ENCODE results near the gene DNASE1L1.

The DNASE1L1 gene

DNA sequence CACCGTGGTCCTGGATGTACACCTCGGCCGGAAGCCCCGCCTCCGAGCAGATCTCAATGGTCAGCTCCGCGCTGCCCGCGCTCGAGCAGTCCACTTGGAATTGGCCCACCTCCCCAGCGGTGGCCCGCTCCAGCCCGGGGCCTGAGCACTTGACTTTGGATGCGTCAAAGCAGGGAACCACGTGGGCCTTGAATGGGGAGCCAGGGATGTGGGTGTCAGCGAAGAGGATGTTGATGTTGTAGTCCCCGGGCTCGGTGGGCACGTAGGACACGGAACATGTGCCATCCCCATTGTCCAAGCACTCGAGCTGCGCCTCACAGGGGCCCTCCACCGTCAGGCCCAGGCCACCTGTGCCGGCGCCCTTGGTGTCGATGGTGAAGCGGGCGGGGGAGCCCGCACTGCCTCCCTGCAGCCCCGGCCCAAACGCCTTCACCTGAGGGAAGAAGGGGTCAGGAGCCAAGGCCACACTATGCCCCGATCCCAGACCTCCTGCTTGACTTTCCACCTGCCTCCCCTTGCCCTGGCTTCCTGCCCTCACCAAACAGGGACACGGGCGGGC is 48.8 kb downstream of the DNASE1L1 start:
- H3K27ac ChIP-seq (ENCODE audit: low read depth, low read length), result no peak overlapping the region
- no peak overlapping the region for H3K9ac ChIP-seq (ENCODE audit: low read depth in 1 of 2, low read length in 2 of 2)
- H3K4me3 ChIP-seq (ENCODE audit: low read depth in 1 of 2, low read length in 2 of 2), result no peak overlapping the region
- no peaks in the 10 kb centered on the region for H3K4me1 ChIP-seq (ENCODE audit: control insufficient read depth in 1 of 2, insufficient read depth in 2 of 2, low read length in 2 of 2)
- no peaks in the 10 kb centered on the region for H3K9me3 ChIP-seq (ENCODE audit: control insufficient read depth in 1 of 2, low read length in 2 of 2)
- H3K27me3 ChIP-seq (ENCODE audit: control insufficient read depth in 1 of 2, insufficient read depth in 2 of 2, low read length in 2 of 2), result no peaks in the 10 kb centered on the region
- peaks cover 11 to 48% of the 10 kb centered on the region in 2 donors for H3K36me3 ChIP-seq (ENCODE audit: control insufficient read depth in 1 of 2, insufficient read depth in 2 of 2, low read length in 2 of 2)

DNA sequence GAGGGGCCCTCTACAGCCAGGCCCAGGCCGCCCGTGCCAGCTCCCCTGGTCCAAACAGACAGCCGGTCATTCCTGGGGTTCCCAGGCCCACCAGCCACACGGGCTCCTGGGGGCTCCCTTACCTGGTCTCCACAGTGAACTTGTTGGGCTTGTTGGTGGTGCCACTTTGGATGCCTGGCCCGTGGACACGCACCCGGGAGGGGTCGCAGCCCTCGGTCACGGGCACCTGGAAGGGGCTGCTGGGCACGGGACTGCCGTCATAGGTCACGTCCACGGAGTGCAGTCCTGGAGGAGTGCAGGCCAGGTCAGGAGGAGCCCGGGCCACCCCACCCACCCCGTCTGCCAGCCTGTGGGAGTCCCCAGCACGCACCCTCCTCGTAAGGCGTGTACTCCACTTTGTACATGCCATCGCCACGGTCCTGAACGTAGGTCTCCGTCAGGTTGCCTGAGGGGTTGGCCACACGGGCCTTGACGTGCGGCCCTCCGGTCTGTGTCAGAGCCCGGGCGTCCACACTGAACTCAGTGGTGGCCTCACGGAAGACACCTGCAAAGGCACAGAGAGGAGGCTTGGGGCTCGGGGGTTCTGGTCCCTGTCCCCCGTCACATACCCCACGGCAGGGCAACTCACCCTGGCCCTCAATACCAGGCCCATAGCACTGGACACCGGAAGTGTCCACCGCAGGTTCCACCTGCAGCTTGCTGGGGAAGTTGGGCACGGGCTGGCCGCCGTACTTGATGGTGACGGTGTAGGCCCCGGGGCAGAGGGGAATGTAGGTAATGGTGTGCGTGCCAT is 49.5 kb downstream of the DNASE1L1 start:
- H3K27ac ChIP-seq (ENCODE audit: low read depth, low read length), result no peak overlapping the region
- no peaks in the 10 kb centered on the region for H3K9me3 ChIP-seq (ENCODE audit: control insufficient read depth in 1 of 2, low read length in 2 of 2)
- H3K27me3 ChIP-seq (ENCODE audit: control insufficient read depth in 1 of 2, insufficient read depth in 2 of 2, low read length in 2 of 2), result no peaks in the 10 kb centered on the region
- no peak overlapping the region for H3K4me3 ChIP-seq (ENCODE audit: low read depth in 1 of 2, low read length in 2 of 2)
- no peaks in the 10 kb centered on the region for H3K4me1 ChIP-seq (ENCODE audit: control insufficient read depth in 1 of 2, insufficient read depth in 2 of 2, low read length in 2 of 2)
- peaks cover 11 to 48% of the 10 kb centered on the region in 2 donors for H3K36me3 ChIP-seq (ENCODE audit: control insufficient read depth in 1 of 2, insufficient read depth in 2 of 2, low read length in 2 of 2)
- no peak overlapping the region for H3K9ac ChIP-seq (ENCODE audit: low read depth in 1 of 2, low read length in 2 of 2)

DNA sequence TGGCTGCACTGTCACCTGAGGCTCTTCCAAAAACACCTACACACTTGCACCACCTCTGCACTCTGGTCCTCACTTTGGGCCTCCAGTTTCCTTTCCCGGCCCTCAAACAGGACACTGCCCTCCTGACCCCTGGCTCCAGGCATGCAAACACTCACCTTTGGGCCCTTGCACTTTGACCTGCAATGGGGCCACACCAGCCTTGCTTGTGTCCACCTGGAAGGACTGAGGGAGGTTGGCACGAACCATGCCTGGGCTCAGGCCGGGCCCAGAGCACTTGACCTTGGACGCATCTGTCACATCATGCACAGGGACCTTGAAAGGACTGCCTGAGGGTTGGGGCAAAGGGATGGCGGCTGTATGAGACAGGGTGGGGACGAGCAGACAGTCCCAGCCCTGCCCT is 50.2 kb downstream of the DNASE1L1 start:
- Histone ChIP-seq H3K27me3 (ENCODE audit: control insufficient read depth in 1 of 2, insufficient read depth in 2 of 2, low read length in 2 of 2) (no peaks in the 10 kb centered on the region), H3K9ac (ENCODE audit: low read depth in 1 of 2, low read length in 2 of 2) (no peak overlapping the region), H3K9me3 (ENCODE audit: control insufficient read depth in 1 of 2, low read length in 2 of 2) (no peaks in the 10 kb centered on the region), H3K4me1 (ENCODE audit: control insufficient read depth in 1 of 2, insufficient read depth in 2 of 2, low read length in 2 of 2) (no peaks in the 10 kb centered on the region), H3K27ac (ENCODE audit: low read depth, low read length) (no peak overlapping the region), H3K36me3 (ENCODE audit: control insufficient read depth in 1 of 2, insufficient read depth in 2 of 2, low read length in 2 of 2) (peaks cover 11 to 48% of the 10 kb centered on the region in 2 donors), H3K4me3 (ENCODE audit: low read depth in 1 of 2, low read length in 2 of 2) (no peak overlapping the region)

DNA sequence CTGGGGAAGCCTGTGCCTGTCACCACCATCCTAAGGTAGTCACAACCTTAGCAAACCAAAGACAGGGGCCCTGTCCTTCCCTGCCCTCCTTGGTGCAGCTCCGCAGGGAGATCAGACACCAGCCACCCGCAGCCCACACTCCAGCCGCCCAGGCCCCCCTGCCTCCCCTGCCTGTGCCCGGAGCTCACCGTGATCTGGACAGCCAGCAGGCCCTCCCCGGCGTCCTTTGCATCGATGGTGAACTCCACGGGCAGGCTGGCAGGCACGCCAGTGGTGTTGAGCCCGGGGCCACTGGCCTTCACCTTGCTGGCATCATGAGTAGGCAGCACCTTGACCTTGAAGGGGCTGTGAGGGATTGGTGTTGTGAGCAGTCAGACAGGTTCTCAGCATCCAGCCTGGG is 51.0 kb downstream of the DNASE1L1 start:
- Histone ChIP-seq H3K4me1 (ENCODE audit: control insufficient read depth in 1 of 2, insufficient read depth in 2 of 2, low read length in 2 of 2) (no peaks in the 10 kb centered on the region), H3K36me3 (ENCODE audit: control insufficient read depth in 1 of 2, insufficient read depth in 2 of 2, low read length in 2 of 2) (peaks cover 11 to 51% of the 10 kb centered on the region in 2 donors), H3K27me3 (ENCODE audit: control insufficient read depth in 1 of 2, insufficient read depth in 2 of 2, low read length in 2 of 2) (no peaks in the 10 kb centered on the region), H3K9ac (ENCODE audit: low read depth in 1 of 2, low read length in 2 of 2) (no peak overlapping the region), H3K4me3 (ENCODE audit: low read depth in 1 of 2, low read length in 2 of 2) (no peak overlapping the region), H3K27ac (ENCODE audit: low read depth, low read length) (no peak overlapping the region), H3K9me3 (ENCODE audit: control insufficient read depth in 1 of 2, low read length in 2 of 2) (no peaks in the 10 kb centered on the region)

DNA sequence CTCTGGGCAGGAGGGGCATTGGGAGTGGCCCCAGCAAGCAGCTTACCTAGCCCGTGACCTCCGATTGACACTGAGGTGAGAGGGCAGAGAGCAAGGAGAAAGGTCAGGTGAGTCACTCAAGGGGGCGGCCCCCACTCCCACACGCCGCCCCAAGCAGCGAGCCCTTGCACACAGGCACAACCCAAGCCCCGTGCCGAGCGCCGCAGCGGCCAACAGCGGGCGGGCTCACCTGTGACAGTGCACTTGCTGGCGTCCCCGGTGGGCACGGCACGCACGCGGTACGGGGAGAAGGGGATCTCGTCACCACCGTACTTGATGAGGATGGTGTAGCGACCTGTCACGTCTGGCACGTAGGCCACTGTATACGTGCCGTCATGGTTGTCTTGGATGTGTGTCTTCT is 51.8 kb downstream of the DNASE1L1 start:
- H3K27me3 ChIP-seq (ENCODE audit: control insufficient read depth in 1 of 2, insufficient read depth in 2 of 2, low read length in 2 of 2), result no peaks in the 10 kb centered on the region
- H3K9me3 ChIP-seq (ENCODE audit: control insufficient read depth in 1 of 2, low read length in 2 of 2), result no peaks in the 10 kb centered on the region
- no peaks in the 10 kb centered on the region for H3K4me1 ChIP-seq (ENCODE audit: control insufficient read depth in 1 of 2, insufficient read depth in 2 of 2, low read length in 2 of 2)
- no peak overlapping the region for H3K4me3 ChIP-seq (ENCODE audit: low read depth in 1 of 2, low read length in 2 of 2)
- no peak overlapping the region for H3K27ac ChIP-seq (ENCODE audit: low read depth, low read length)
- no peak overlapping the region for H3K9ac ChIP-seq (ENCODE audit: low read depth in 1 of 2, low read length in 2 of 2)
- peaks cover 11 to 50% of the 10 kb centered on the region in 2 donors for H3K36me3 ChIP-seq (ENCODE audit: control insufficient read depth in 1 of 2, insufficient read depth in 2 of 2, low read length in 2 of 2)

DNA sequence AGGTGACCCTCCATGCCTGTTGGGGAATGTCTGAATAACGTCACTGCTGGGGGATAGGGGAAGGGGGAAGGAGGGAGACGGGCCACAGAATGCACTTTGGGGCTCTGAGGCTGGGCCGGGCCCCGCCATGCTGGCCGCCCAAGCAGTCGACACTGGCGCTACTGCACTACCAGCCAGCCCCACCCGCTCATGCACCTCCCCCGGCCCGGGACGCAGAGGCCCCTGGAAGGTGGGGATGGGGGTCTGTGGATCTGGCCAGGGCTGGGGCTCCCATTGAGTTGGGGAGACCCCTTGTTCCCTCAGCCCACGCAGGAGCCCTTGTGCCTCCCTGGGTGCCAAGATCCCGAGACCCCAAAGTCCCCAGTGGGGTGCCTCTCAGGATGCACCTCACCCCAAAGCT is 52.5 kb downstream of the DNASE1L1 start:
- no peak overlapping the region for H3K27ac ChIP-seq (ENCODE audit: low read depth, low read length)
- no peak overlapping the region for H3K9ac ChIP-seq (ENCODE audit: low read depth in 1 of 2, low read length in 2 of 2)
- no peaks in the 10 kb centered on the region for H3K9me3 ChIP-seq (ENCODE audit: control insufficient read depth in 1 of 2, low read length in 2 of 2)
- peaks cover 0 to 5% of the 10 kb centered on the region in 2 donors for H3K4me1 ChIP-seq (ENCODE audit: control insufficient read depth in 1 of 2, insufficient read depth in 2 of 2, low read length in 2 of 2)
- H3K27me3 ChIP-seq (ENCODE audit: control insufficient read depth in 1 of 2, insufficient read depth in 2 of 2, low read length in 2 of 2), result no peaks in the 10 kb centered on the region
- H3K4me3 ChIP-seq (ENCODE audit: low read depth in 1 of 2, low read length in 2 of 2), result no peak overlapping the region
- H3K36me3 ChIP-seq (ENCODE audit: control insufficient read depth in 1 of 2, insufficient read depth in 2 of 2, low read length in 2 of 2), result peaks cover 9 to 50% of the 10 kb centered on the region in 2 donors

DNA sequence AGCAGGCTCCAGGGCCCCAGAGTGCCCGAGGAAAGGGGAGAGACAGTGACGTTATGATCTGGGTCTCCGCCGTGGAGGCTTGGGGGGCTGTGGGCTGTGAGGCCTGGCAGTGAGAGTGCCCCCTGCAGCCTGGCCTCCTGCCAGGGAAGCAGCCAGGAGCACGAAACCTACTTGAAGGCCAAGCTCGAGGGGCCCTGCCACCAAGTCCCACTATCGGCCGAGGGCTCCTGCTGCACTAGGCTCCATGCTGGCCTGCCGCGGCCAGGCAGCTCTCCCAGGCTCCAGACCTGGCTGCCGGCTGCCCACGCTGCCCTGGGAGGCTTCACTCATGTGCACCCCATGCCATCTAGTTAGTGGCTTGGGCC is 53.3 kb downstream of the DNASE1L1 start:
- Histone ChIP-seq H3K27ac (ENCODE audit: low read depth, low read length) (no peak overlapping the region), H3K27me3 (ENCODE audit: control insufficient read depth in 1 of 2, insufficient read depth in 2 of 2, low read length in 2 of 2) (no peaks in the 10 kb centered on the region), H3K9ac (ENCODE audit: low read depth in 1 of 2, low read length in 2 of 2) (no peak overlapping the region), H3K4me1 (ENCODE audit: control insufficient read depth in 1 of 2, insufficient read depth in 2 of 2, low read length in 2 of 2) (peaks cover 3 to 12% of the 10 kb centered on the region in 2 donors), H3K36me3 (ENCODE audit: control insufficient read depth in 1 of 2, insufficient read depth in 2 of 2, low read length in 2 of 2) (peaks cover 5 to 44% of the 10 kb centered on the region in 2 donors), H3K9me3 (ENCODE audit: control insufficient read depth in 1 of 2, low read length in 2 of 2) (no peaks in the 10 kb centered on the region), H3K4me3 (ENCODE audit: low read depth in 1 of 2, low read length in 2 of 2) (no peak overlapping the region)

DNA sequence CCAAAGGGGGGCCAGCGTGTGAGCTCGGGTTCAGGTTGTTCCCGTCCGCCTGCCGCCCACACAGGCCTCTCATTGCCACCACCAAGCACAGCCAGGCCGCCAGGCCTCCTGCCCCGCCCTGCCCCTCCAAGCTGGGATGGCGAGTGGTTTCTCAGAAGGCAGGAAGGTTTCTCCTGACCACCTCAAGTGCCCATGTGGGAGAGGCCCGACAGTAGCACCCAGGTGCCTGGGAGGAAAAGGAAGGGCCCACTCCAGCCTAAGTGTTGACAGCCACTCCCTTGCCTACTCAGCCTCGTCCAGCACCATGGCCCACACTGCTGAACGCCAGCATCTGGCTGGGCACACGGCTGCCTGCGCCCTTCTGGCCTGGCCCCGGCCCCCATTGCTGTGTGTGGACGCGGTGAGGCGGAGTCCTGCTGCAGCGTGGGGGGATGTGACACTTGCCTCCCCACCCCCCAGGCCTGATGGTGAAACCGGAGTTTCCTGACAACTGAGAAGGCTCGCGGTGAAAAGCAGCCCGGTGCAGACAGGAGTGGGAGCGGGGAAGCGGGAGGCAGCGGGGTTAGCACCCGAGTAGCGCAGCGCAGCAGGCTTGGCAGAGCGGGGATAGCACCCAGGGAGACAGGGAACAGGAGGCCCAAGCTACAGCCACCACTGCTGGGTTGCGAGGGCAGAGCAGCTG is 53.8 kb downstream of the DNASE1L1 start:
- H3K9me3 ChIP-seq (ENCODE audit: control insufficient read depth in 1 of 2, low read length in 2 of 2), result no peaks in the 10 kb centered on the region
- H3K4me3 ChIP-seq (ENCODE audit: low read depth in 1 of 2, low read length in 2 of 2), result no peak overlapping the region
- no peak overlapping the region for H3K9ac ChIP-seq (ENCODE audit: low read depth in 1 of 2, low read length in 2 of 2)
- peaks cover 5 to 44% of the 10 kb centered on the region in 2 donors for H3K36me3 ChIP-seq (ENCODE audit: control insufficient read depth in 1 of 2, insufficient read depth in 2 of 2, low read length in 2 of 2)
- H3K4me1 ChIP-seq (ENCODE audit: control insufficient read depth in 1 of 2, insufficient read depth in 2 of 2, low read length in 2 of 2), result peaks cover 8 to 17% of the 10 kb centered on the region in 2 donors
- no peaks in the 10 kb centered on the region for H3K27me3 ChIP-seq (ENCODE audit: control insufficient read depth in 1 of 2, insufficient read depth in 2 of 2, low read length in 2 of 2)
- H3K27ac ChIP-seq (ENCODE audit: low read depth, low read length), result no peak overlapping the region

DNA sequence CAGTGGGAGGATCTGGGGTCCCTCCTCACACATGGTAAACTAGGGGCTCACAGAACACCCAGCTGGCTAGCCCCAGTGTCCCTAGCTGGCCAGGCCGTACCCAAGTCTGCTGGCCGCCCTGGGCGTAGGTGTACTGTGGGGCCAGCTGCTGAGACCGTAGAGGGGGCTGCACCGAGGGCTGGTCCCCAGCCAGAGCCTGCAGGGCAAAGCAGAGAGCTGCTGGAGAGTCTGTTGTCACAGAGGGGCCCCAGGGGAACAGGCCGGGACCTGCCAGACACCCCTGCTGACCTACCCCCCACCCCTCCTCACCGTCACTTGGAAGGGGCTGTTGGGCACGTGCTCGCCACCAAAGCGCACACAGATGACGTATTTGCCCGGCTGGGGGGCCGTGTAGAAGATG is 54.5 kb downstream of the DNASE1L1 start:
- H3K27me3 ChIP-seq (ENCODE audit: control insufficient read depth in 1 of 2, insufficient read depth in 2 of 2, low read length in 2 of 2), result no peaks in the 10 kb centered on the region
- no peak overlapping the region for H3K27ac ChIP-seq (ENCODE audit: low read depth, low read length)
- H3K9me3 ChIP-seq (ENCODE audit: control insufficient read depth in 1 of 2, low read length in 2 of 2), result no peaks in the 10 kb centered on the region
- no peak overlapping the region for H3K4me3 ChIP-seq (ENCODE audit: low read depth in 1 of 2, low read length in 2 of 2)
- H3K9ac ChIP-seq (ENCODE audit: low read depth in 1 of 2, low read length in 2 of 2), result no peak overlapping the region
- H3K36me3 ChIP-seq (ENCODE audit: control insufficient read depth in 1 of 2, insufficient read depth in 2 of 2, low read length in 2 of 2), result peaks cover 10 to 47% of the 10 kb centered on the region in 2 donors
- H3K4me1 ChIP-seq (ENCODE audit: control insufficient read depth in 1 of 2, insufficient read depth in 2 of 2, low read length in 2 of 2), result peaks cover 14 to 18% of the 10 kb centered on the region in 2 donors

DNA sequence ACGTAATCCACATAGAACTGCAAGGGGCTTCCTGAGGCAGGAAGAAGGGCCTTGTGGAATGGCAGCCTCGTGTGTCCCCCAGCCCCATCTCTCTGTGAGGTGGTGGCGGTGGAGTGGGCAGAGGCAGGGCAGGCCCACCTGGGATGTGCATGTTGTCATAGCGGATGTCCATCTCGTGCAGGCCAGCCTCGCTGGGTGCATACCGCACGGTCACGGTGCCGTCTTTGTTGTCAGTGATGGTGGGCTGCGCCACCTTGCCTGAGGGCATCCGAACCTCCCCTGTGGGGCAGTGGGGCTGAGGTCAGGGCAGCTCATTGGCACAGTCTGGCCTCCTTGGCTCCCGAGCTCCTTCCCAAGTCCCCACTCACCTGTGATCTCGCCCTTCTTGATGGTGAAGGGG is 55.0 kb downstream of the DNASE1L1 start:
- Histone ChIP-seq H3K4me3 (ENCODE audit: low read depth in 1 of 2, low read length in 2 of 2) (no peak overlapping the region), H3K9me3 (ENCODE audit: control insufficient read depth in 1 of 2, low read length in 2 of 2) (no peaks in the 10 kb centered on the region), H3K9ac (ENCODE audit: low read depth in 1 of 2, low read length in 2 of 2) (no peak overlapping the region), H3K27me3 (ENCODE audit: control insufficient read depth in 1 of 2, insufficient read depth in 2 of 2, low read length in 2 of 2) (no peaks in the 10 kb centered on the region), H3K36me3 (ENCODE audit: control insufficient read depth in 1 of 2, insufficient read depth in 2 of 2, low read length in 2 of 2) (peaks cover 9 to 43% of the 10 kb centered on the region in 2 donors), H3K4me1 (ENCODE audit: control insufficient read depth in 1 of 2, insufficient read depth in 2 of 2, low read length in 2 of 2) (peaks cover 14 to 18% of the 10 kb centered on the region in 2 donors), H3K27ac (ENCODE audit: low read depth, low read length) (no peak overlapping the region)
